Ishikawa (cell line): ENCODE measurements around the gene SCAF8.

ENCODE experiments used
- CEBPB ChIP-seq: IDR thresholded peaks from 2 replicates; pipeline ENCODE4 v1.6.1; 2012
- CREB1 ChIP-seq: IDR thresholded peaks from 2 replicates; pipeline ENCODE4 v1.6.1; 2012; ENCODE audit warnings: low read depth
- EGR1 ChIP-seq: IDR thresholded peaks from 2 replicates; pipeline ENCODE4 v1.6.1; 2012
- EP300 ChIP-seq: IDR thresholded peaks from 2 replicates; pipeline ENCODE4 v1.6.1; 2012; ENCODE audit warnings: borderline replicate concordance
- FOXM1 ChIP-seq: IDR thresholded peaks from 2 replicates; pipeline ENCODE4 v1.6.1; 2012; ENCODE audit warnings: low read depth, borderline replicate concordance
- NFIC ChIP-seq: IDR thresholded peaks from 2 replicates; pipeline ENCODE4 v1.6.1; 2012
- RAD21 ChIP-seq: IDR thresholded peaks from 2 replicates; pipeline ENCODE4 v1.6.1; 2012; ENCODE audit warnings: low read depth
- TAF1 ChIP-seq: IDR thresholded peaks from 2 replicates; pipeline ENCODE4 v1.6.1; 2012; ENCODE audit warnings: low read depth, mild to moderate bottlenecking
- TCF12 ChIP-seq: IDR thresholded peaks from 2 replicates; pipeline ENCODE4 v1.6.1; 2012; ENCODE audit warnings: low read depth
- TEAD4 ChIP-seq: IDR thresholded peaks from 2 replicates; pipeline ENCODE4 v1.6.1; 2012
- YY1 ChIP-seq: IDR thresholded peaks from 2 replicates; pipeline ENCODE4 v1.6.1; 2012; ENCODE audit warnings: low read depth
- ZBTB7A ChIP-seq: IDR thresholded peaks from 2 replicates; pipeline ENCODE4 v1.6.1; 2012; ENCODE audit warnings: low read depth
- TF ChIP-seq, protein P1 (sequence below): IDR thresholded peaks from 2 replicates; pipeline ENCODE4 v1.6.1; 2012; ENCODE audit warnings: low read depth, mild to moderate bottlenecking
- TF ChIP-seq, protein P2 (sequence below): IDR thresholded peaks from 2 replicates; pipeline ENCODE4 v1.6.1; 2012
- TF ChIP-seq, protein P3 (sequence below): IDR thresholded peaks from 2 replicates; pipeline ENCODE4 v1.6.1; 2012

Gene SCAF8

DNA sequence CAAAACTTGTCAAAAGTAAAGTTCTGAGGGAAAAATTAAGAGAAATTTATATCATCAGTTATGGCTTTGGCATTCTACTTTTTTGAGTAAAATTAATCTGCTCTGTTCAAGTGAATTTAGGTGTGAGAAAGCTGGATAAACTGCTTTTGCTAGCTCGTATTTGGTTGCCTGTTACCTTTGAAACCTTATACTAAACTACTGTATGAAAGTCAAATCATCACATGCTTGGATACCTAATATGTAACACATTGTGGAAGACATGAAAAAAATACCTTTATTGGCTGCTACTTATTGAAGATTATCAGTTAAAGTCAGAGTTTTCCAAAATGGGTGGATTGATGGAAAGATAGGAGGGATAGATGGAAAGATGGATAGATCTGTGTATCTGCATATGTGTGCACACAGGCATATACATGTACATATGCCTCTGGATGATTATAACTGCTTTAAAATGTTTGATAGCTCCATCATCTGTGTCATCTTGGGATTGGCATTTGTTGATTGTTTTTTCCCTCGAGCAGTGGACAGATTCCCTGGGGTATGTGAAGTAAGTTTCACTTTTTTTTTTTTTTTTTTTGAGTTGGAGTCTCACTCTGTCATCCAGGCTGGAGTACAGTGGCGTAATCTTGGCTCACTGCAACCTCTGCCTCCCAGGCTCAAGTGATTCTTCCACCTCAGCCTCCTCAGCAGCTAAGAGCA lies 24.3 kb downstream of the SCAF8 start:
- no peak for TF ChIP-seq CEBPB
- no peak for TF ChIP-seq TCF12
- TF ChIP-seq ZBTB7A = no peak
- TF ChIP-seq, protein P1, sequence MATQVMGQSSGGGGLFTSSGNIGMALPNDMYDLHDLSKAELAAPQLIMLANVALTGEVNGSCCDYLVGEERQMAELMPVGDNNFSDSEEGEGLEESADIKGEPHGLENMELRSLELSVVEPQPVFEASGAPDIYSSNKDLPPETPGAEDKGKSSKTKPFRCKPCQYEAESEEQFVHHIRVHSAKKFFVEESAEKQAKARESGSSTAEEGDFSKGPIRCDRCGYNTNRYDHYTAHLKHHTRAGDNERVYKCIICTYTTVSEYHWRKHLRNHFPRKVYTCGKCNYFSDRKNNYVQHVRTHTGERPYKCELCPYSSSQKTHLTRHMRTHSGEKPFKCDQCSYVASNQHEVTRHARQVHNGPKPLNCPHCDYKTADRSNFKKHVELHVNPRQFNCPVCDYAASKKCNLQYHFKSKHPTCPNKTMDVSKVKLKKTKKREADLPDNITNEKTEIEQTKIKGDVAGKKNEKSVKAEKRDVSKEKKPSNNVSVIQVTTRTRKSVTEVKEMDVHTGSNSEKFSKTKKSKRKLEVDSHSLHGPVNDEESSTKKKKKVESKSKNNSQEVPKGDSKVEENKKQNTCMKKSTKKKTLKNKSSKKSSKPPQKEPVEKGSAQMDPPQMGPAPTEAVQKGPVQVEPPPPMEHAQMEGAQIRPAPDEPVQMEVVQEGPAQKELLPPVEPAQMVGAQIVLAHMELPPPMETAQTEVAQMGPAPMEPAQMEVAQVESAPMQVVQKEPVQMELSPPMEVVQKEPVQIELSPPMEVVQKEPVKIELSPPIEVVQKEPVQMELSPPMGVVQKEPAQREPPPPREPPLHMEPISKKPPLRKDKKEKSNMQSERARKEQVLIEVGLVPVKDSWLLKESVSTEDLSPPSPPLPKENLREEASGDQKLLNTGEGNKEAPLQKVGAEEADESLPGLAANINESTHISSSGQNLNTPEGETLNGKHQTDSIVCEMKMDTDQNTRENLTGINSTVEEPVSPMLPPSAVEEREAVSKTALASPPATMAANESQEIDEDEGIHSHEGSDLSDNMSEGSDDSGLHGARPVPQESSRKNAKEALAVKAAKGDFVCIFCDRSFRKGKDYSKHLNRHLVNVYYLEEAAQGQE = no peak
- TF ChIP-seq RAD21 = no peak
- TF ChIP-seq TAF1 = no peak
- TF ChIP-seq YY1 = no peak
- TF ChIP-seq, protein P2, sequence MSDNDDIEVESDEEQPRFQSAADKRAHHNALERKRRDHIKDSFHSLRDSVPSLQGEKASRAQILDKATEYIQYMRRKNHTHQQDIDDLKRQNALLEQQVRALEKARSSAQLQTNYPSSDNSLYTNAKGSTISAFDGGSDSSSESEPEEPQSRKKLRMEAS = no peak
- TF ChIP-seq NFIC = no peak

DNA sequence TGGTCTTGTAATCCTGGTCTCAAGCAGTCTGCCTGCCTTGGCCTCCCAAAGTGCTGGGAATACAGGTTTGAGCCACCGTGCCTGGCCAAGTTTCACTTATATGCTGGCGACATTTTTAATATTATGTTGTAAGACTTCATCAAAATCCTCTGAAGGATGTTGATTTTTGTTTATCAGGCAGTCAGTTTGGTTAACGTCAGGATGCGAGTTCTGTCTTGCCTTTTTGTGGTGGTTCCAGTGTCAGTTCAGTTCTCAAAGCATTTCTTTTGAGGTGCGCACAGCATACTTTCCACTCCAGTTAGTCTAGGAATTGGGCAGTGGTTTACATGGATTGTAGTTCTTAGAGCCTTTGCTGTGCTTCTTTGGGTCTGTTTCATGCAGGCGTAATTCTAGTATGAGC lies 24.9 kb downstream of the SCAF8 start:
- TF ChIP-seq FOXM1 = no peak
- TF ChIP-seq YY1 = no peak
- TF ChIP-seq EP300 = no peak
- no peak for TF ChIP-seq TAF1
- no peak for TF ChIP-seq EGR1
- no peak for TF ChIP-seq TEAD4
- no peak for TF ChIP-seq NFIC
- TF ChIP-seq, protein P1 = no peak
- TF ChIP-seq, protein P3, sequence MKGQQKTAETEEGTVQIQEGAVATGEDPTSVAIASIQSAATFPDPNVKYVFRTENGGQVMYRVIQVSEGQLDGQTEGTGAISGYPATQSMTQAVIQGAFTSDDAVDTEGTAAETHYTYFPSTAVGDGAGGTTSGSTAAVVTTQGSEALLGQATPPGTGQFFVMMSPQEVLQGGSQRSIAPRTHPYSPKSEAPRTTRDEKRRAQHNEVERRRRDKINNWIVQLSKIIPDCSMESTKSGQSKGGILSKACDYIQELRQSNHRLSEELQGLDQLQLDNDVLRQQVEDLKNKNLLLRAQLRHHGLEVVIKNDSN = no peak
- no peak for TF ChIP-seq ZBTB7A
- TF ChIP-seq CEBPB = no peak
- TF ChIP-seq TCF12 = no peak
- no peak for TF ChIP-seq RAD21
- TF ChIP-seq, protein P2 = no peak

DNA sequence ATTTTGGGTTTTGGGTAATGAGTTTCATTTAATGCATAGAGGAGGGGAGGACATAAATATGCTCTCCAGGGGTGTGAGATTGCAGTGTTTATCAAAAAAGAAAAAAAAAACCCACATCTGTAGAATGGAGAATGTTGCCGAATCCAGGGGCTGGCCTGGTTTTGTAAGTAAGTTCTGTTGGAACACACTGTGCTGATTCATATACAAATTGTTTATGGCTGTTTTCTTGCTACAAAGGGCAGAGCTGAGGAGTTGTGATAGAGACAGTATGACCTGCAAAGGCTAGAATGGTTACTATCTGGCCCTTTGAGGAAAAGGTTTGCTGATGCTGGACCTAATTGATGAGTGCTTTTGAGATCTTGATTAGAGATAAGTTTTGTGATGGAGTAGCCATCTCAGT lies 30.4 kb downstream of the SCAF8 start:
- no peak for TF ChIP-seq TCF12
- TF ChIP-seq, protein P3 = no peak
- TF ChIP-seq NFIC = no peak
- TF ChIP-seq EGR1 = no peak
- no peak for TF ChIP-seq CREB1
- no peak for TF ChIP-seq RAD21
- no peak for TF ChIP-seq TEAD4
- no peak for TF ChIP-seq TAF1
- no peak for TF ChIP-seq EP300
- no peak for TF ChIP-seq FOXM1
- no peak for TF ChIP-seq ZBTB7A

DNA sequence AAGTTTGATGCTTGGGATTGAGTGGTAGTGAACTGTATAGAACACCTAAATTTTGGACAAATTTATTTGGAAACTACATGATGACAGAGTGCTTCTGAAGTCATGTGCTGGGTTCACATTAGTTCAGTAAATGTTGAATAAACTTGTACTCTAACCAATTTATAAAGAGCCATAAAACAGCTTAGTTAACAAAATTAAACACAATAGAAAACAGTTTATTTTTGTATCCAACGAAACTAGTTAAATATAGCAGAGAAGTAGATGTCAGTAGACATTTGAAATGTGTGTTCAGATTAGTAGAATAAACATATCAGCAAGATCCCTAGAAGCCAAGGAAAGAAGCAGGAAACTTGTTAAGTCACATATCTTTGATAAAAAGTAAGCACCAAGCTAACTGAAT lies 32.1 kb downstream of the SCAF8 start:
- TF ChIP-seq FOXM1 (no peak), CREB1 (no peak), CEBPB (no peak), RAD21 (no peak), TCF12 (no peak), NFIC (no peak), EGR1 (no peak)

DNA sequence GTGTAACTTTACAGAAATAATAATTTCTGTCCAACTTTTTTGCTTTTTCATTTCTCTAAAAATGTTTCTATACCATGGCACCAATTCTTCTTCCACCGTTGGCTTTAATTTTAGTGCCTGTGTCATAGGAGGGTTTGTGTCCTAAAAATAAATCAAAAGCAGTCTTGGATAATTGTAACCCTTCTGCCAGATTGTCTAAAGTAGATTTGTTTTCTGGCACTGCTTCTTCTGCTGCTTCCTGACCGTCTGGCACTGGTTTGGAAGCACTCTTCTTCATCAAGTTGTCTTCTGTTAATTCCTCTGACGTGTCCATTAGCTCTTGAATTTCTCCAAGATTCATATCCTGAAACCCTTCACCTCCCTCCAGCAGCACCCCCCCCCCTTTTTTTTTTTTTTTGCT lies 33.1 kb downstream of the SCAF8 start:
- no peak for TF ChIP-seq TCF12
- TF ChIP-seq, protein P2 = no peak
- no peak for TF ChIP-seq TAF1
- no peak for TF ChIP-seq ZBTB7A
- no peak for TF ChIP-seq EP300
- no peak for TF ChIP-seq TEAD4
- TF ChIP-seq, protein P3 = no peak
- TF ChIP-seq, protein P1 = no peak
- no peak for TF ChIP-seq RAD21
- no peak for TF ChIP-seq NFIC
- no peak for TF ChIP-seq YY1
